ENCODE data around the gene KRTAP1-3.

- TF ChIP-seq, protein P1, sequence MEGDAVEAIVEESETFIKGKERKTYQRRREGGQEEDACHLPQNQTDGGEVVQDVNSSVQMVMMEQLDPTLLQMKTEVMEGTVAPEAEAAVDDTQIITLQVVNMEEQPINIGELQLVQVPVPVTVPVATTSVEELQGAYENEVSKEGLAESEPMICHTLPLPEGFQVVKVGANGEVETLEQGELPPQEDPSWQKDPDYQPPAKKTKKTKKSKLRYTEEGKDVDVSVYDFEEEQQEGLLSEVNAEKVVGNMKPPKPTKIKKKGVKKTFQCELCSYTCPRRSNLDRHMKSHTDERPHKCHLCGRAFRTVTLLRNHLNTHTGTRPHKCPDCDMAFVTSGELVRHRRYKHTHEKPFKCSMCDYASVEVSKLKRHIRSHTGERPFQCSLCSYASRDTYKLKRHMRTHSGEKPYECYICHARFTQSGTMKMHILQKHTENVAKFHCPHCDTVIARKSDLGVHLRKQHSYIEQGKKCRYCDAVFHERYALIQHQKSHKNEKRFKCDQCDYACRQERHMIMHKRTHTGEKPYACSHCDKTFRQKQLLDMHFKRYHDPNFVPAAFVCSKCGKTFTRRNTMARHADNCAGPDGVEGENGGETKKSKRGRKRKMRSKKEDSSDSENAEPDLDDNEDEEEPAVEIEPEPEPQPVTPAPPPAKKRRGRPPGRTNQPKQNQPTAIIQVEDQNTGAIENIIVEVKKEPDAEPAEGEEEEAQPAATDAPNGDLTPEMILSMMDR (tag by site-specific recombination; IDR thresholded peaks at IDR 0.05) = no peak
- TF ChIP-seq ZNF24 (tag by site-specific recombination; IDR thresholded peaks at IDR 0.05) (no peak), ZNF148 (tag by site-specific recombination; IDR thresholded peaks at IDR 0.05; ENCODE audit: borderline replicate concordance) (no peak), KLF8 (tag by site-specific recombination; IDR thresholded peaks at IDR 0.05) (no peak), ZNF416 (tag by site-specific recombination; IDR thresholded peaks at IDR 0.05) (no peak), ZNF76 (tag by site-specific recombination; IDR thresholded peaks at IDR 0.05; ENCODE audit: borderline replicate concordance, low read depth) (no peak), SCRT1 (tag by site-specific recombination; IDR thresholded peaks at IDR 0.05; ENCODE audit: borderline replicate concordance) (no peak), WT1 (tag by site-specific recombination; IDR thresholded peaks at IDR 0.05) (no peak), ZNF423 (tag by site-specific recombination; IDR thresholded peaks at IDR 0.05) (no peak), ZNF544 (tag by site-specific recombination; IDR thresholded peaks at IDR 0.05) (no peak)
- TF ChIP-seq, protein P2, sequence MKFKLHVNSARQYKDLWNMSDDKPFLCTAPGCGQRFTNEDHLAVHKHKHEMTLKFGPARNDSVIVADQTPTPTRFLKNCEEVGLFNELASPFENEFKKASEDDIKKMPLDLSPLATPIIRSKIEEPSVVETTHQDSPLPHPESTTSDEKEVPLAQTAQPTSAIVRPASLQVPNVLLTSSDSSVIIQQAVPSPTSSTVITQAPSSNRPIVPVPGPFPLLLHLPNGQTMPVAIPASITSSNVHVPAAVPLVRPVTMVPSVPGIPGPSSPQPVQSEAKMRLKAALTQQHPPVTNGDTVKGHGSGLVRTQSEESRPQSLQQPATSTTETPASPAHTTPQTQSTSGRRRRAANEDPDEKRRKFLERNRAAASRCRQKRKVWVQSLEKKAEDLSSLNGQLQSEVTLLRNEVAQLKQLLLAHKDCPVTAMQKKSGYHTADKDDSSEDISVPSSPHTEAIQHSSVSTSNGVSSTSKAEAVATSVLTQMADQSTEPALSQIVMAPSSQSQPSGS (tag by site-specific recombination; IDR thresholded peaks at IDR 0.05; ENCODE audit: low read depth) = no peak
These were observed 13.8 kb upstream of the KRTAP1-3 start for GRCh38 chr17:41048441-41048840.

Measured in HEK293 (cell line).